GM18873 (cell line): Measurements from ENCODE around the gene CHST9.
"Not testable (repeated sequence)": the region's sequence is repeated elsewhere in the genome, so short reads cannot be mapped to it uniquely, and the experiment has no call there.

ENCODE experiments used
- ATAC-seq: cut with Tn5 transposase; IDR thresholded peaks from one replicate; pipeline ENCODE4 v1.9.1; 2021; ENCODE audit warnings: mild to moderate bottlenecking, moderate library complexity, moderate number of reproducible peaks; ENCODE audit not compliant: unreplicated experiment, low FRiP score

The CHST9 gene, protein sequence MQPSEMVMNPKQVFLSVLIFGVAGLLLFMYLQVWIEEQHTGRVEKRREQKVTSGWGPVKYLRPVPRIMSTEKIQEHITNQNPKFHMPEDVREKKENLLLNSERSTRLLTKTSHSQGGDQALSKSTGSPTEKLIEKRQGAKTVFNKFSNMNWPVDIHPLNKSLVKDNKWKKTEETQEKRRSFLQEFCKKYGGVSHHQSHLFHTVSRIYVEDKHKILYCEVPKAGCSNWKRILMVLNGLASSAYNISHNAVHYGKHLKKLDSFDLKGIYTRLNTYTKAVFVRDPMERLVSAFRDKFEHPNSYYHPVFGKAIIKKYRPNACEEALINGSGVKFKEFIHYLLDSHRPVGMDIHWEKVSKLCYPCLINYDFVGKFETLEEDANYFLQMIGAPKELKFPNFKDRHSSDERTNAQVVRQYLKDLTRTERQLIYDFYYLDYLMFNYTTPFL

DNA sequence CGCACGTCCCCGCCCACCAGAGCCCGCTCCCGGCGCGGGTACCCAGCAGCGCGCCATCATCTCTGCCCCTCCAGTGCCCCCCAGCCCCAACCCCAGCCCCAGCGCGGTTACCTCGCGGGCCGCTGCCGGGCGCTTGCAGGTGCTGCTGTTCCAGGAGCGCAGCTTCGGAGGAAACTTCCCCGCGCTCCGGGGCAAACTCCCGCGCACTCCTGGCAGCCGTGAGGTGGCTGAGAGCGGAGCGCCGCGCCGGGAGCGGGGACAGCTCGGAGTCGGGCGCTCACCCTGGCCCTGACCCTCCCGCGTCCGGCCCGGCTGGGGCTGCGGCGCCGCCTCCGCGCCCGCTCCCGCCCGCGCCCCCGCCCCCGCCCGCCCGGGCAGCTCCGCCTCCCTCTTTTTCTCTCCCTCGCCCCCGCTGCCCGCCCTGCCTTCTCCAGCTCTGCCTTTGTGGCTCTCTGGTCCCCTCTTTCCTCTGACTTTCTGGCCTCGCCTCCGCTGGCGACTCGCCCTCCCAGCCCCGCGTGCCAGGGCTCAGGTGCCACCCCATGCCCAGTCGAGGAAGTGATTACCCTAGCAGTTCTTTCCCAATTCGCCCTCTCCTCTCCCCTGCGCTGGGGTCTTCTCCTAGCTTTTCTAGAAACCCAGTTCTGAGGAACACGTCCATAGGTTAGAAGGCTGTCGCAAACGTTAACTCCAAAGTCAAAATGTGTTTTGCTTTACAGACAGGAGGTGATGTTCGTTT, at the start of gene CHST9:
CHST9 (minus strand) TSS at position 284 of the 739 bp plus-strand sequence. CDS start 42,499 bp downstream, outside the sequence.
- no peak for ATAC-seq

DNA sequence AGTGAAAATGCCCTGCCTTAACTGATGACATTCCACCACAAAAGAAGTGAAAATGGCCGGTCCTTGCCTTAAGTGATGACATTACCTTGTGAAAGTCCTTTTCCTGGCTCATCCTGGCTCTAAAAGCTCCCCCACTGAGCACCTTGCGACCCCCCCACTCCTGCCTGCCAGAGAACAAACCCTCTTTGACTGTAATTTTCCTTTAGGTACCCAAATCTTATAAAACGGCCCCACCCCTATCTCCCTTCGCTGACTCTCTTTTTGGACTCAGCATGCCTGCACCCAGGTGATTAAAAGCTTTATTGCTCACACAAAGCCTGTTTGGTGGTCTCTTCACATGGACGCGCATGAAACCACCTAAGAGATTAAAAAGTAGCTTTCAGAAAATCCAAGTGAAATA, 47.2 kb upstream of the CHST9 start:
- not testable (repeated sequence) for ATAC-seq

GRCh38 chr18:27231671-27232070, 46.6 kb upstream of the CHST9 start:
- not testable (repeated sequence) for ATAC-seq

GRCh38 chr18:27231221-27231620, 46.1 kb upstream of the CHST9 start:
- ATAC-seq: not testable (repeated sequence)

DNA sequence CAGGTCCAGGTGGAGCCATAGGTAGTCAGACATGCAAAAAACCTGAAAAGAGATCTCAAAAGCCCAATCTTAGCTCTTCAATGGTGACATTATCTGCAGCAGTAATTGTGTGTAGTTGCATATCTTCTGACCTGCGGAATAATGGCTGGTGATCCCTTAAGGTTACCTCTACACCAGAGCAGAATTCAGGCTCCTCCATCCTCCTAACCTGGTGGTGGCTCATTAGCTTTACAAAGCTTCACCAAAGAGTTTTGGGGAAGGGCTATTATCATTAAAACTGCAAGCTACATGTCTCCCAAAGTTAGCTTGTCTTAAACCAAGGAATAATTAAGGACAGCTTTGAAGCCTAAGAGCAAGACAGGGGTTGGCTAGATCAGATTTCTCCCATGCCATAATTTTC, 42.6 kb upstream of the CHST9 start:
- no peak for ATAC-seq

GRCh38 chr18:27226556-27227075, 41.5 kb upstream of the CHST9 start:
- ATAC-seq: no peak

DNA sequence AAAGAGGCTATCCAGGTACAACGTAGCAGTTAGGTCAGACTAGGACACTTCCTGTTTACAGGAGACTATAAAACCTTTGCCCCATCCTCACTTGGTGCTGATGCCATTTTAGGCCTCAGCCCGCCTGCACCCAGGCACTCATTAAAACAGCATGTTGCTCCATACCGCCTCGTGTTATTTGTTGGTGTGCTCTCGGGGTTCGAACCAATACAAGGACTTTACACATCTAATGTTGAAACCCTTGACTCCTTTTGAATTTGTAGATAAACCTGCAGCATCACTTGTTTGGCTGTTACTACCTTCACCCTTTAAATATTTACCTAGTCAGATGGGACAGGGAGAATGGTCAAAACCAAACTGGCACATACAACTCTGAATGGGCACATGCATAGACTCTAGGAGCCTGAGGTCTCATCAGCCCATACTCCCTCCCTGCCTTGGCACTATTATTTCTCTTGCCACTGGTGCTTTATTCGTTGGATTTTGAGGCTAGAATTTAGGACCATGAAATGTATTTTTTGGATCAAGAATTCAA, 40.9 kb upstream of the CHST9 start:
- no peak for ATAC-seq

DNA sequence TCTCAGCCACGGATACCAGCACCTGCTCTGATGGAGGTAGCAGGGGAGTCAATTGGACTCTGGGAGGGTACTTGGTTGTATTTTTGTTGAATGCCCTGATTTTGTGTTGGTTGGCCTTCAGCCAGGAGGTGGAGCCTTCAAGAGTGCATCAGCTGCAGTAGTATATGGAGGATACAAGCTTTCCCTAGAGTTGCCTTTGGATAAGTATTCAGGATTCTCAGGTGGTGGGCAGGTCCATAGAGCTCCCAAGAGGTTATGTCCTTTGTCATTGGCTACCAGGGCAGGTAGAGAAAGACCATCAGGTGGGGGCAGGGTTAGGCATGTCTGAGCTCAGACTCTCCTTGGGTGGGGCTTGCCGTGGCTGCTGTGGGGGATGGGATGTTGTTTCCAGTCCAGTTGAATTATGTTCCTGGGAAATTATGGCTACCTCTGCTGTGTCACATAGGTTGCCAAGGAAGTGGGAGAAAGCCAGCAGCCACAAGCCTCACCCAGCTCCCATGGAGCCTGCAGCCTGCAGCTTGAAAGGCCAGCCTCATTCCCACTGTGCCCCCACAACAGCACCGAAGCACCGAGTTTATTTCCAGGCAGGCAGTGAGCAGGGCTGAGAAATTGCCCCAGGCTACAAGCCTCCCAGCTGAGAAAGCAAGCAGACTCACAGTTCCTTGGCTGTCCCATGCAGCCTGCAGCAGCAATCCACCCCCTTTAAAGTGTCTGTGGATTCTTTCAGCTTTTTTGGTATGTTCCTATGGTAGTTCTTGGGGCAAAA, 38.6 kb upstream of the CHST9 start:
- ATAC-seq: no peak

- ATAC-seq: no peak
Measured at GRCh38 chr18:27214831-27215230, 29.7 kb upstream of the CHST9 start.

GRCh38 chr18:27213123-27213717, 28.1 kb upstream of the CHST9 start:
- no peak for ATAC-seq

GRCh38 chr18:27211569-27211968, 26.5 kb upstream of the CHST9 start:
- no peak for ATAC-seq

- ATAC-seq: no peak
Measured at GRCh38 chr18:27206411-27206810, 21.3 kb upstream of the CHST9 start.

DNA sequence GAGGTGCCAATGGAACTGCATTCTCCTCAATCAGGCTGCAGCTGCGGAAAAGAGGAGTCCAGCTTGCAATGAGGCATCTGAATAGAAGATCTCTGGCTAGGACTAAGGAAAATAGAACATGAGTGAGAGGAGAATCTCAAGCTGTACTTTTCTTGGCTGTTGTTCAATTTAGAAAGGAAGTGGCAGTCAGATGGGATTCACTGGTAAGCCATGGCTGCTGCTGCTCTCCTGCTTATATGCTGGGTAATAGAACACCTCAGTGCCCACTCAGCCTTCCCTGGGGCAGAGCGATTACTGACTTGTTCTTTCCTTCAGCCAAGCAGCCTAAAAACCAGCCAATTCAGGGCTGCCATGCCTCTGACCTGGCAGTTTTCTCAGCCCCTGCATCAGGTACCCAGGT, 17.6 kb upstream of the CHST9 start:
- ATAC-seq: no peak

- ATAC-seq: no peak
Measured at GRCh38 chr18:27198036-27198435, 12.9 kb upstream of the CHST9 start.

DNA sequence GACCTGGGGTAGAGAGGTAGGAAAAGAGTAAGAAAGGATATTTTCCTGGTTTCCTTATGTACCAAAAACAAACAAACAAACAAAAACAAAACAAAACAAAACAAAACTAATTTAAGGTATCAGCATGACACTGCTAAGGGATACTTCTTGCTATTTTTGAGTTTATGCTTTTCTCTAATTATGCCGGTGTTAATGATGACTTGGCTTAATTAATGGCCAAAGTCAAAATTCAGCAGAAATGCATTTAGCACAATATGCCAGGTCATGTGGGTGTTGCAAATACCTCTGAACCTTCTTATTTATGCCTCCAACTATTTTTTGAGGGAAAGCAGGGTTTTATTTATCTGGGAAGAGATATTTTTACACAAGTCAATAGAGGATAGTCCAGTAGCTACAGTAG, 3.2 kb upstream of the CHST9 start:
- no peak for ATAC-seq

GRCh38 chr18:27185897-27186296, 789 bp upstream of the CHST9 start:
- no peak for ATAC-seq

GRCh38 chr18:27184115-27185024, 738 bp downstream of the CHST9 start:
- no peak for ATAC-seq

GRCh38 chr18:27181726-27182125, 3.4 kb downstream of the CHST9 start:
- ATAC-seq: no peak

DNA sequence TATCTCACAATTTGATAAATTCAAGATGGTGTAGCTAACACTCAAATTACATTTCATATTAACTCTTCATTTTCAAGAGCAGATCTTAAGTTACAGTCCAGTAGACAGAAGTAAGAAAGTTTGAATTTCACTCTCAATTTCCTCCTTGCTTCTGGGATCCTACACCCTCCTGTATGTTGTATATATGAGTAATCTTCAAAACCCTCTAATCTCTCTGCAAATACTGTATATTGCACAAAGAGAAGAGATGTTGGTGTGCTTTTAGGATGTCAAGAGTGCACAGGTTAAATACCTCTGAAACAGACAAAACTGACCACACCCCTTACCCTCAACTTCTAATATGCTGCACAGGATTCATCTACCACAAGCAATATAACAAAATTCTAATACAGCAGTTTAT, 6.7 kb downstream of the CHST9 start:
- ATAC-seq: no peak
